LNCAP (cell line): ENCODE results near the gene HEMK1.

Source experiments
- TF ChIP-seq, protein P1 (sequence below): fragments of 450-650 bp; IDR thresholded peaks from 2 replicates; pipeline ENCODE4 v1.5.1; 2017; ENCODE audit warnings: mild to moderate bottlenecking

Gene HEMK1

DNA sequence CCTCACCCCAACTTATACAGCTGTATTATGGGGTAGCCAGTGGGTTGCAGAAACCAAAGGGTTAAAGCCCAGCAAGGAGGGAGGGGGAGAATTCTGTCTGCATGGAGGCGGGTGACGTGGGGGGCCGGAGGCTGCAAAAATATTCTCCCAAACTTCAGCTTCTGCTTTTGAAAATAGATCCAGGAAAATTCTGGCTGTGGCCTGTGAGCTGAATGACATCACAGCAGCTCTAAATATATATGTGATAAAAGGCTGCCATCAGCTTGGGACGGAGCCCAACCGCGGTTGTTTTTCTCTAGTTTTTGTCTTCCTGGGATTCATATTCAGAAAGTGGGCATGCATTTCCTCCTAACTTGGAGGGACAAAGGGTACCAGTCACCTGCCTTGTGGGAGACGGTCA lies 75.2 kb downstream of the HEMK1 start:
- TF ChIP-seq, protein P1, sequence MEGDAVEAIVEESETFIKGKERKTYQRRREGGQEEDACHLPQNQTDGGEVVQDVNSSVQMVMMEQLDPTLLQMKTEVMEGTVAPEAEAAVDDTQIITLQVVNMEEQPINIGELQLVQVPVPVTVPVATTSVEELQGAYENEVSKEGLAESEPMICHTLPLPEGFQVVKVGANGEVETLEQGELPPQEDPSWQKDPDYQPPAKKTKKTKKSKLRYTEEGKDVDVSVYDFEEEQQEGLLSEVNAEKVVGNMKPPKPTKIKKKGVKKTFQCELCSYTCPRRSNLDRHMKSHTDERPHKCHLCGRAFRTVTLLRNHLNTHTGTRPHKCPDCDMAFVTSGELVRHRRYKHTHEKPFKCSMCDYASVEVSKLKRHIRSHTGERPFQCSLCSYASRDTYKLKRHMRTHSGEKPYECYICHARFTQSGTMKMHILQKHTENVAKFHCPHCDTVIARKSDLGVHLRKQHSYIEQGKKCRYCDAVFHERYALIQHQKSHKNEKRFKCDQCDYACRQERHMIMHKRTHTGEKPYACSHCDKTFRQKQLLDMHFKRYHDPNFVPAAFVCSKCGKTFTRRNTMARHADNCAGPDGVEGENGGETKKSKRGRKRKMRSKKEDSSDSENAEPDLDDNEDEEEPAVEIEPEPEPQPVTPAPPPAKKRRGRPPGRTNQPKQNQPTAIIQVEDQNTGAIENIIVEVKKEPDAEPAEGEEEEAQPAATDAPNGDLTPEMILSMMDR, result no peak

DNA sequence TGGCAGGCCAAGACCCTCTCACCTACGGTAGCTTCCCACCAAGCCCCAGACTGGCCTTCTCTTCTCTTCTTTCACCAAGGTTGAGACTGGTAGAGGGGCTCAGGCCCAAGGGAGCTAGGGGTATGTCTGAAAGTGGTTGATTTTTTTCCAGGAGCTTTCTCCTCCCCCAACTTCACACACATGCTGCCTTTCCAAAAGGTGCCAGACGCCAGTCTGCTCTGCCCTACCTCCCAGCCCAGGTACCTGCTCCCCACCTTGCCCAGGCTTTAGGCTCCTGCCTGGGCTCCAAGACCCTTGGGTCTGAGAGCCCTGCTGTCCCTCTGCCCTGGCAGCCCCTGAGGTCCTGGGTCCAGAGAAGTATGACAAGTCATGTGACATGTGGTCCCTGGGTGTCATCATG lies 76.1 kb downstream of the HEMK1 start:
- TF ChIP-seq, protein P1, result no peak
